ENCODE measurements around the gene AICDA.
"Not testable (repeated sequence)": the region's sequence is repeated elsewhere in the genome, so short reads cannot be mapped to it uniquely, and the experiment has no call there.

AICDA gene

GRCh38 chr12:8590842-8591545 is 21.7 kb downstream of the AICDA start:
- DNase-seq (ENCODE audit: low read depth) = no peak
- H3K4me3 ChIP-seq (ENCODE audit: low read length) = no peak overlapping the region
- TF ChIP-seq, protein P1, sequence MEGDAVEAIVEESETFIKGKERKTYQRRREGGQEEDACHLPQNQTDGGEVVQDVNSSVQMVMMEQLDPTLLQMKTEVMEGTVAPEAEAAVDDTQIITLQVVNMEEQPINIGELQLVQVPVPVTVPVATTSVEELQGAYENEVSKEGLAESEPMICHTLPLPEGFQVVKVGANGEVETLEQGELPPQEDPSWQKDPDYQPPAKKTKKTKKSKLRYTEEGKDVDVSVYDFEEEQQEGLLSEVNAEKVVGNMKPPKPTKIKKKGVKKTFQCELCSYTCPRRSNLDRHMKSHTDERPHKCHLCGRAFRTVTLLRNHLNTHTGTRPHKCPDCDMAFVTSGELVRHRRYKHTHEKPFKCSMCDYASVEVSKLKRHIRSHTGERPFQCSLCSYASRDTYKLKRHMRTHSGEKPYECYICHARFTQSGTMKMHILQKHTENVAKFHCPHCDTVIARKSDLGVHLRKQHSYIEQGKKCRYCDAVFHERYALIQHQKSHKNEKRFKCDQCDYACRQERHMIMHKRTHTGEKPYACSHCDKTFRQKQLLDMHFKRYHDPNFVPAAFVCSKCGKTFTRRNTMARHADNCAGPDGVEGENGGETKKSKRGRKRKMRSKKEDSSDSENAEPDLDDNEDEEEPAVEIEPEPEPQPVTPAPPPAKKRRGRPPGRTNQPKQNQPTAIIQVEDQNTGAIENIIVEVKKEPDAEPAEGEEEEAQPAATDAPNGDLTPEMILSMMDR (conservative IDR thresholded peaks at IDR 0.05; ENCODE audit: low read length) = no peak

DNA sequence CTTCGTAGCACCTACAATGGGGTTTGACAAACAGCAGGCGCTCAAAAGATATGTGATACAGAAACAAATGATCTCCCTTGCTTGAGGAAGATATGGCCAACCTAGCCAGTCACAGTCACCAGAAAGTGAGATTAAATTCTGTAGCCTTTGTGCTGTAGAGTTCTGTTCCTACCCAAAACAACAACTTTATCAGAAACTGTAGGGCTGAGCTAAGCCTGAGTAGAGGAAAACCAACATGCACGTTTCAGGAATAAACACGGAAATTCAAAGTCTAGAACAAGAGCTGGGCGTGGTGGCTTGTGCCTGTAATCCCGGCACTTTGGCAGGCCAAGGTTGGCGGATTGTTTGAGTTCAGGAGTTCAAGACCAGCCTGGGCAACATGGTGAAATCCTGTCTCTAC is 23.0 kb downstream of the AICDA start:
- TF ChIP-seq, protein P1 (conservative IDR thresholded peaks at IDR 0.05; ENCODE audit: low read length) = no peak
- H3K4me3 ChIP-seq (ENCODE audit: low read length) = no peak overlapping the region
- no peak for DNase-seq (ENCODE audit: low read depth)

DNA sequence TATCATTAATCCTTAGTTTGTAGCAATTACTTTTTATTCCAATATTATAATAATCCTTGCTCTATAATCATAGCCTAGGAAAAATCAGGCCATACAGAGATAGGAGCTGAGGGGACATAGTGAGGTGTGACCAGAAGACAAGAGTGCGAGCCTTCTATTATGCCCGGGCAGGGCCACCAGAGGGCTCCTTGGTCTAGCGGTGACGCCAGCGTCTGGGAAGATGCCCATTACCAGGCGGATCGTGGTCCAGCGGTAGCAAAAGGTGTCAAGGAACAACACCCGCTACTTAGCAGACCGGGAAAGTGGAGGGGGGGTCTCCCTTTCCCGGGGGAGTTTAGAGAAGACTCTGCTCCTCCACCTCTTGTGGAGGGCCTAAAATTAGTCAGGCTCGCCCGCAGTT is 28.2 kb downstream of the AICDA start:
- DNase-seq (ENCODE audit: low read depth); H3K4me3 ChIP-seq (ENCODE audit: low read length): not testable (repeated sequence)

DNA sequence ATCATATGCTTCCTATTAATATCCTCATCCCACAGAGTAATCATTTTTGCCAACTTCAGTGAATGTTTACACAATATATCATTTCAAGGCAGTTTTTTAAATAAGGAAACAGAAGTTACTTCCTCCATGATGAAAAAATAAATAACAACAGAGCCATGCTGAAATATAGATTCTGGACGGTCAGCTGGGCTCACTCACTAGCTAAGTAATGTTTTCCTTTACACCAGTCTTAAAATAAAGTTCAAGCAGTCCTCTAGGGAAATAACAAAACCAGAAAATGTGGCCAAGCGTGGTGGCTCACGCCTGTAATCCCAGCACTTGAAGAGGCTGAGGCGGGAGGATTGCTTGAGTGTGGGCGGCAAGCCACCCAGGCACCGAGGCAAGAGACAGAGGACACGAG is 28.7 kb downstream of the AICDA start:
- DNase-seq (ENCODE audit: low read depth) = no peak
- TF ChIP-seq, protein P1 (conservative IDR thresholded peaks at IDR 0.05; ENCODE audit: low read length) = no peak
- H3K4me3 ChIP-seq (ENCODE audit: low read length) = no peak overlapping the region

- no peak overlapping the region for H3K4me3 ChIP-seq (ENCODE audit: low read length)
- TF ChIP-seq, protein P1 (conservative IDR thresholded peaks at IDR 0.05; ENCODE audit: low read length) = no peak
- DNase-seq (ENCODE audit: low read depth) = no peak
Measured at GRCh38 chr12:8581098-8581784, 31.4 kb downstream of the AICDA start.

- no peak overlapping the region for H3K4me3 ChIP-seq (ENCODE audit: low read length)
- DNase-seq (ENCODE audit: low read depth) = no peak
- TF ChIP-seq, protein P1 (conservative IDR thresholded peaks at IDR 0.05; ENCODE audit: low read length) = no peak
Measured at GRCh38 chr12:8577879-8578278, 34.8 kb downstream of the AICDA start.

DNA sequence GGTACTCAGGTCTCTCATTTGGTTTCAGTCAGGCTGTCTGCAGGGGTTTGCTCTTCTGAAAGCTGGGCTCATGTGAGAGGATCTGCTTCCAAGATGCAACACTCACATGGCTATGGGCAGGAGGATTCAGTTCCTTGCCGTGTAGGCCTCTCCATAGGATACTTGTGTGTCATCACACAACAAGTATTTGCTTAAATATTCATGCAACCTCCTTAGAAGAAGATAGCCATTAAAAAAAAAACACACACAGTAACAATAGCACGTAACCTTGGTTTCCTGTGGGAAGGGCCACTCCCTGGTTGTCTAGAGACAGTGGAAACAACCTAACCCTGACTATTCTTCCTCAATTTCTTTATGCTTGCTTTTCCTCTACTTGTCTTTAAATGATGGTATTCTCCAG is 40.2 kb downstream of the AICDA start:
- H3K4me3 ChIP-seq (ENCODE audit: low read length) = no peak overlapping the region
- no peak for DNase-seq (ENCODE audit: low read depth)
- TF ChIP-seq, protein P1 (conservative IDR thresholded peaks at IDR 0.05; ENCODE audit: low read length) = no peak
